ENCODE measurements around the gene CEP68.
A peak's percentile ranks its signal among the peaks of the same experiment; 100 is the strongest.
"Not testable (repeated sequence)": the region's sequence is repeated elsewhere in the genome, so short reads cannot be mapped to it uniquely, and the experiment has no call there.

CEP68 gene, protein sequence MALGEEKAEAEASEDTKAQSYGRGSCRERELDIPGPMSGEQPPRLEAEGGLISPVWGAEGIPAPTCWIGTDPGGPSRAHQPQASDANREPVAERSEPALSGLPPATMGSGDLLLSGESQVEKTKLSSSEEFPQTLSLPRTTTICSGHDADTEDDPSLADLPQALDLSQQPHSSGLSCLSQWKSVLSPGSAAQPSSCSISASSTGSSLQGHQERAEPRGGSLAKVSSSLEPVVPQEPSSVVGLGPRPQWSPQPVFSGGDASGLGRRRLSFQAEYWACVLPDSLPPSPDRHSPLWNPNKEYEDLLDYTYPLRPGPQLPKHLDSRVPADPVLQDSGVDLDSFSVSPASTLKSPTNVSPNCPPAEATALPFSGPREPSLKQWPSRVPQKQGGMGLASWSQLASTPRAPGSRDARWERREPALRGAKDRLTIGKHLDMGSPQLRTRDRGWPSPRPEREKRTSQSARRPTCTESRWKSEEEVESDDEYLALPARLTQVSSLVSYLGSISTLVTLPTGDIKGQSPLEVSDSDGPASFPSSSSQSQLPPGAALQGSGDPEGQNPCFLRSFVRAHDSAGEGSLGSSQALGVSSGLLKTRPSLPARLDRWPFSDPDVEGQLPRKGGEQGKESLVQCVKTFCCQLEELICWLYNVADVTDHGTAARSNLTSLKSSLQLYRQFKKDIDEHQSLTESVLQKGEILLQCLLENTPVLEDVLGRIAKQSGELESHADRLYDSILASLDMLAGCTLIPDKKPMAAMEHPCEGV

DNA sequence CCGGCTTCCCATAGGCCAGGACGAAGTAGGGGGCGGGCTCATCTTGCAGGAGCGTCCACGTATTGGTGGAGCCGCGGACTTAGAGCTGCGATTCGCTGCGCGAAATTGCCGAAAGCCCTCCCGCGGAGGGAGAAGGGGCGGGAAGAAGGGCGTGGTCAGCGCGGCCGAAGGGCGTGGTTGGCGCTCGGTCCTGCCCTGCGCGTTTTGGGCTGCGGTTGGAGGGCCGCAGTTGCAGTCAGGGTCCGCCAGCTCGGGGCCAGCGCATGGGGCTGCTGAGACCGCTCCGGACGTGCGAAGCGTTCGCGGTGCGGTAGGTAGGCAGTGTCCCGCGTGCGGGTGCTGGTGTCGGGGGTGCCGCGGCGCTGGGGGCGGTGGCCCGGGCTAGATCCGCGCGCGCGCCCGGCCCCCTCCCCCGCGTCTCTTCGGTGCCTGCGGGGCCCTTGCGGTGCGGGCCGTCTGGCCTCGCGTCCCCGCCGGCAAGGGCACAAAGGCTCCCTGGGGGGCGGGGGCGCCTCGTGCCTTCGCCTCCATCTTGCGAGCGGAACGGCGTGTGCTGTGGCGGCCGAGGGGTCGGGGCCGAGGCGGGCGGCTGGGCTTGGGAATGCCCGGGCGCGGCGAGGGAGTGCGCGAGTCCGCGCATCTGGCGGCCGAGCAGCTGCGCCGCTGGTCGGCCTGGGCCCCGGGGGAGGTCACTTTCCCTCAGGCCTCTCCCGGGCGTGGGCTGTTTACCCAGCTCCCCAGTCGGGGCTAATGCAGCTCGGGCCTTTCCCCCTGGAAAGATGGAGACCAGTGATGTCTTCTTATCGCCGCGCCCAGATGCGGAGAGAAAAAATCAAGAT, at the start of gene CEP68:
Gene CEP68 (plus strand): TSS at position 202 of the 839 bp plus-strand sequence. CDS start 13,029 bp downstream, outside the sequence.
- peak; percentile 95 for DNase-seq

DNA sequence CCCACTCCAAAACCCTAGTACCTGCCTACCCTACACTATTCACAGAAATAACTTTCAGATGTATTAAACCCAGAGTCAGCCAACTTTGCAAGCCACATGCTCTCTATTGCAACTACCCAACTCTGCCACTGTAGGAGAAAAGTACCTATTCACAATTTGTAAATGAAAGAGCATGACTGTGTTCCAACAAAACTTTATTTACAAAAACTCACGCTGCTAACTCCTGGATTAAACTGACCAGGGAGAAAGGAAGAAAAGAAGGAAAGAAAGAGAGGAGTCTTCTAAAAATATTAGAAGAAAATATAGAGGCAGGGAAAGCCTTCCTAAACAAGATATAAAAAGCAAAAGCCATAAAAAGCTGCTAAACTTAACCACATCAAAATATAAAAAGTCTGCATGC, 42.4 kb upstream of the CEP68 start:
- no peak for DNase-seq

DNA sequence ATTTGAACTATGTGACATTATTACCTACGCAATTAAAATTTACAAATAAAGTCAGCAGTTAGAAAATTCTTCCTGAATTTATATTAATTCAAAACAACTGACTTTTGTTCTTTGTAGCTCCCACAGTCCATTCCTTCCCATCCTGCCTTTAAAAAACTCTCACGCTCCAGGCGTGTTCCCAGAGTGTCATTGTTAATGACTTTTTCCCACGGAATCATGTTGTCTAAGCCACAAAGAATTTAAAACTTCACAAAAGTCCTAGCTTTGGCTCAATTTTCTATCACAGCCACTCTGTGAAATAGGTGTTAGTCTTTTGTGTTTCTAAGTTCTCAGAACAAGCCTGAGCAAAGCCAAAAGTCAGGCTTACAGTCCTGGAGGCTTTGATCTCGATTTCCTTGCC, 40.5 kb upstream of the CEP68 start:
- no peak for DNase-seq

- DNase-seq = no peak
Observed at GRCh38 chr2:65016789-65017188, 39.4 kb upstream of the CEP68 start.

- no peak for DNase-seq
Observed at GRCh38 chr2:65017335-65017734, 38.9 kb upstream of the CEP68 start.

DNA sequence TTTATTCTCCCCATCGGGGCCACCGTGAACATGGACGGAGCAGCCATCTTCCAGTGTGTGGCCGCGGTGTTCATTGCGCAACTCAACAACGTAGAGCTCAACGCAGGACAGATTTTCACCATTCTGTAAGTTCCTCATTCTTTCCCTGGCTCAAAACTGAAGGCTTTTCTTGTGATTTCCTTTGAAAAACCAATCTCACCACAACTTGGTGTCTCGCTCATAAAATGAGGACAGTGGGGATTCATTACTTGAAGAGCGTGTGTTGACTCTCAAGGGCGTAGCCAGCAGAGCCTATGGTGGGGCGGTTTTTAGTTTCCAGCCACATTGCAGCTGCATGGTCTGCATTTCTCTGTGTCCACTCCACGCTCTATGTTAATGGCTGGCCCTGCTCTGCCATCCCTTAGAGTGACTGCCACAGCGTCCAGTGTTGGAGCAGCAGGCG, 38.1 kb upstream of the CEP68 start:
- DNase-seq = no peak

GRCh38 chr2:65019010-65019409, 37.2 kb upstream of the CEP68 start:
- DNase-seq = no peak

DNA sequence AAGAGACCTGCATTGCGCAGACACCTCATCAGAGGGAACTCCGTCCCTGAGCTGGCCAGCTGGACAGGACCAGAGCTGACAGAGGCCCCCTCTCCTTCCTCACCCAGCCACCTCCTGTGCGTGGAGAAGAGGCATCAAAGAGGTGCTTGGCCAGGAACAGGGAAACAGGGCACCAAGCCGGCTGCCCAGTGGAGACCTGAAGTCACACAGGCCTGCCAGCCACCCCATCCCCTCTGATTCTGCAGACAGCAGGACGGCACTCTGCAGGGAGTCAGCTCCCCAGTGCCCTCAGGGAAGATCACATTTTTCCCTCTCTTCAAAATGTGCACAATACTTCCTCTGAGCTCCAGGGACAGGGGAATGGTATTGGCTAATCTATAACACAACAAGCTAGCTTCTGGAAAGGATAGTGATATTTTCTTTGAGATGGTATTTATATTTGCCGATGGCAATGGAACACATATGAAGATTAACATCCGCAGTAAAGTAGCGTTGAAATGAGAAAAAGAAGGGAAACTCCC, 36.5 kb upstream of the CEP68 start:
- DNase-seq = no peak

GRCh38 chr2:65020251-65020650, 36.0 kb upstream of the CEP68 start:
- DNase-seq = not testable (repeated sequence)

- no peak for DNase-seq
Observed at GRCh38 chr2:65020943-65021528, 35.2 kb upstream of the CEP68 start.

DNA sequence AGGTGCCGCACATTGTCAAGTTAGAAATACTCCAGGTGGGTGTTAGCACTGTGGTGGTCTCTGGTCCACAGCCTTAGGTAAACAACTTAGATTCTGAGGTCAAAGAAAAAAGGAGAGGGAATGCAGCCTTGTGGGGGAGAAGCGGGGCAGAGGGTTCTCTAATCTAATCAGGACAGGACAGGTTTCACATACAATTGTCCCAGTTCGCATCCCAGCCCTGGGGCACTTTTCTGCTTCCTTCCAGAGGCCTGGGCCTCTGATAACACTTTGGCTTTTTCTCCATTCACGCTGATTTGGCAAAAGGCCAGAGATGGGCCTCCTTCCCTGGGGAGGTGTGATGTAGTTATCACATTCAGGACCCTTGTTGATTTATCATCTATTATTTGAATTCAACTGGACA, 34.5 kb upstream of the CEP68 start:
- no peak for DNase-seq

GRCh38 chr2:65022189-65022588, 34.0 kb upstream of the CEP68 start:
- no peak for DNase-seq

GRCh38 chr2:65023742-65024141, 32.5 kb upstream of the CEP68 start:
- DNase-seq = no peak

- DNase-seq = no peak
Observed at GRCh38 chr2:65024149-65024829, 31.9 kb upstream of the CEP68 start.

GRCh38 chr2:65025453-65026123, 30.6 kb upstream of the CEP68 start:
- no peak for DNase-seq

DNA sequence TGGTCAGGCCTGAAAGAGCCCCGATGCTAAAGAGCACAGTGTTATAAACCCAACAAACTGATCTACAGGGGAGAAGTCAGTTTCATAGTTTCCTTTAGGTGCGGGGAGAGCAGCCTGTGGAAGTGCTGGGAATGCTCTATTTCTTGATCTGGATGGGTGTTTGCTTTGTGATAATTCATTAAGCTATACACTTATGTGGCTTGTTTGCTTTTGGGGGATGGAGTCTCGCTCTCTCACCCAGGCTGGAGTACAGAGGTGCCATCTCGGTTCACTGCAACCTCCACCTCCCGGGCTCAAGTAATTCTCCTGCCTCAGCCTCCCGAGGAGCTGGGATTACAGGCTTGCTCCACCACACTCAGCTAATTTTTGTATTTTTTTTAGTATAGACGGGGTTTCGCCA, 30.1 kb upstream of the CEP68 start:
- DNase-seq = no peak

DNA sequence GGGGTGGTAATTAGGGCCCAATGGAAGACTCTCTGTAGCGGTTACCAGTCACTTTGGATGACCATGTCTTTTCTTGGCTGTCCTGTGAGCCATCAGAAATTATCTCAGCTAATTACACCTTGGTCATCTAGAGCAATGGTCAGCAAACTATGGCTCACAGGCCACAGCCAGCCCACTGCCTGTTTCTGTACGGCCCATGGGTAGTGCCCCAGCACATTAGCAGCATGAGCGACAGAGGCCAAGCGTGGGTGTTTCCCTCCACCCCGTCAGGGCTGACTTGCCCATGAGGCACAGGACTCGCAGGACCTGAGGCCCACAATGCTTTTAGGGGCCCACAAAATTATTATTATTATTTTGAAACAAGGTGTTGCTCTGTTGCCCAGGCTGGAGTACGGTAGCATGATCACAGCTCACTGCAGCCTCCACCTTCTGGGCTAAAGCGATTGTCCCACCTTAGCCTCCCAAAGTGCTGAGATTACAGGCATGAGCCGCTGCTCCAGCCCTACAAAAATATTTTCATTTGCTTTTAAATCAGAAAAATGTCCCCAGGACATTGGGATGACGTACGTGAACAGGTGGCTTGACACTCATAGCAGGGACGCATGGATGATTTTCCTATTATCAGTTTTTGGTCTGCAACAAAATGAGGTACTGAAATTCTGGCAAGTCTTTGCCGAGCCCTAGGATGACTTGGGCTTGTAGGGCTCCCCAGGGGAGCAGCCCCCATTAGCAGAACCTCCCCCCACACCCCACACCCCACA, 29.3 kb upstream of the CEP68 start:
- no peak for DNase-seq

DNA sequence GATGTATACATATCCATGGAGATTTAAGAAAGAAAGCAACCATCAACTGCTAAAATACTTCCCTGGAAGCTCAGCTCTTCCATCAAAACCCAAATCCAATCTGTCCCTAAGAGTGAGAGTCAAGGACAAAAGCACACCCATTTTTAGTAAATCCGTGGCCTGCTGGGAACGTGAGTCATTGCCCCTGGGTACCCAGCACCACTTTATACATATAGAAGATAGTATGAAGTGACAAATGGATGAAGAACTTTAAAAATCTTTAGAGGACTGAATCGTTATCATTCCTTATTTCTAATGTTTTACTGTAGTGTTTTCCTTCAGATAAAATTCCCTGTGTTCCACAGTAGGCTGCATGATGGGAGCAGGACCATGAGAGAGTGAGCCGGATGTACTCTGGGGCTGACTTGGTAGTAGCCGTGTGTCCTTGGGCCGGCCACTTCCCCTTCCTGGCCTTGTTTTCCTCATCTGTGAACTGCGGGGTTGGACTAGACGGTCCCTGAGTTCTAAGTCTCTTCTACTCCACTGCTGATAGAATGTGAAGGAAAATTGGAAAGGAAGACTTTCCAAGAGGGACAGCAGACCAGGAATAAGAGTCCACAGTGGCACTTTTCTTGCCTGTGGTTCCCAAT, 28.5 kb upstream of the CEP68 start:
- DNase-seq = no peak

- DNase-seq = no peak
Observed at GRCh38 chr2:65030476-65031332, 25.5 kb upstream of the CEP68 start.
